ENCODE measurements around the gene HERPUD2. TPM values are rescaled to one million over a fixed set of nuclear protein-coding genes. Genes with fewer than 3 reads are reported as not detected.
A peak's percentile ranks its signal among the peaks of the same experiment; 100 is the strongest.

The HERPUD2 gene
- total RNA-seq, 1 donor from 2014 or later: 28.0 TPM

- Histone ChIP-seq H3K4me2 (ENCODE audit: low read length) (no peak overlapping the region), H2AFZ (ENCODE audit: low read depth, low read length) (no peak overlapping the region), H3K79me2 (ENCODE audit: insufficient read depth, low read length) (no peaks in the 10 kb centered on the region), H3K4me3 (ENCODE audit: insufficient read depth, low read depth, low read length) (no peak overlapping the region), H3K9ac (ENCODE audit: low read length) (no peak overlapping the region), H3K27ac (ENCODE audit: low read depth, low read length) (no peak overlapping the region), H3K36me3 (ENCODE audit: insufficient read depth, low read length) (peaks cover 21% of the 10 kb centered on the region), H3K9me3 (ENCODE audit: insufficient read depth, low read depth, low read length) (no peaks in the 10 kb centered on the region), H3K27me3 (ENCODE audit: insufficient read depth, low read length) (no peaks in the 10 kb centered on the region), H3K4me1 (ENCODE audit: insufficient read depth, low read length) (no peaks in the 10 kb centered on the region), H4K20me1 (ENCODE audit: insufficient read depth, low read length) (peaks cover 5% of the 10 kb centered on the region)
- H3K9me3 Mint-ChIP-seq (ENCODE audit: unreplicated experiment): no peaks in the 10 kb centered on the region
- H3K4me1 Mint-ChIP-seq (ENCODE audit: low read depth, unreplicated experiment): peaks cover 13% of the 10 kb centered on the region
- H3K27ac Mint-ChIP-seq (ENCODE audit: unreplicated experiment): no peak overlapping the region
- H3K4me3 Mint-ChIP-seq (ENCODE audit: unreplicated experiment): no peak overlapping the region
- H3K27me3 Mint-ChIP-seq (ENCODE audit: low read depth, unreplicated experiment): no peaks in the 10 kb centered on the region
- peaks cover 3% of the 10 kb centered on the region for H3K36me3 Mint-ChIP-seq (ENCODE audit: low read depth, unreplicated experiment)
- FAIRE-seq: peak; percentile 67
- no peak for TF ChIP-seq EZH2 (IDR thresholded peaks at IDR 0.05; ENCODE audit: insufficient read depth, low read length)
- TF ChIP-seq CTCF (IDR thresholded peaks at IDR 0.05; ENCODE audit: insufficient read depth, low read depth, low read length): no peak
- peak; percentile 39 for DNase-seq (ENCODE audit: low read depth)
These were observed 64.6 kb downstream of the HERPUD2 start for GRCh38 chr7:35630024-35630972.

GRCh38 chr7:35624299-35625186 is 70.4 kb downstream of the HERPUD2 start:
- H3K9me3 ChIP-seq (ENCODE audit: insufficient read depth, low read depth, low read length): no peaks in the 10 kb centered on the region
- H4K20me1 ChIP-seq (ENCODE audit: insufficient read depth, low read length): no peaks in the 10 kb centered on the region
- H3K9me3 Mint-ChIP-seq (ENCODE audit: unreplicated experiment): no peaks in the 10 kb centered on the region
- H3K36me3 Mint-ChIP-seq (ENCODE audit: low read depth, unreplicated experiment): no peaks in the 10 kb centered on the region
- TF ChIP-seq EZH2 (IDR thresholded peaks at IDR 0.05; ENCODE audit: insufficient read depth, low read length) (no peak), CTCF (IDR thresholded peaks at IDR 0.05; ENCODE audit: insufficient read depth, low read depth, low read length) (peak; percentile 86)
- no peaks in the 10 kb centered on the region for H3K4me1 Mint-ChIP-seq (ENCODE audit: low read depth, unreplicated experiment)
- no peak overlapping the region for H3K27ac ChIP-seq (ENCODE audit: low read depth, low read length)
- H3K4me2 ChIP-seq (ENCODE audit: low read length): peak overlapping the region; percentile 23
- DNase-seq (ENCODE audit: low read depth): no peak
- FAIRE-seq: peak; percentile 56
- H3K79me2 ChIP-seq (ENCODE audit: insufficient read depth, low read length): no peaks in the 10 kb centered on the region
- no peak overlapping the region for H3K27ac Mint-ChIP-seq (ENCODE audit: unreplicated experiment)
- H3K9ac ChIP-seq (ENCODE audit: low read length): no peak overlapping the region
- H2AFZ ChIP-seq (ENCODE audit: low read depth, low read length): no peak overlapping the region
- no peaks in the 10 kb centered on the region for H3K4me1 ChIP-seq (ENCODE audit: insufficient read depth, low read length)
- H3K27me3 ChIP-seq (ENCODE audit: insufficient read depth, low read length): no peaks in the 10 kb centered on the region
- peaks cover 7% of the 10 kb centered on the region for H3K36me3 ChIP-seq (ENCODE audit: insufficient read depth, low read length)
- H3K4me3 ChIP-seq (ENCODE audit: insufficient read depth, low read depth, low read length): no peak overlapping the region
- H3K4me3 Mint-ChIP-seq (ENCODE audit: unreplicated experiment): no peak overlapping the region
- H3K27me3 Mint-ChIP-seq (ENCODE audit: low read depth, unreplicated experiment): no peaks in the 10 kb centered on the region

All from astrocyte (in vitro differentiated cells and primary cell).